ENCODE data around the gene LRRC66. TPM values are rescaled to one million over a fixed set of nuclear protein-coding genes. Genes with fewer than 3 reads are reported as not detected.

The LRRC66 gene
- total and polyA plus RNA-seq, 2 of the 8 experiments (the other 6 are each of a cell fraction or from before 2014, with no cell fraction given), result 0.05 to 0.11 TPM

DNA sequence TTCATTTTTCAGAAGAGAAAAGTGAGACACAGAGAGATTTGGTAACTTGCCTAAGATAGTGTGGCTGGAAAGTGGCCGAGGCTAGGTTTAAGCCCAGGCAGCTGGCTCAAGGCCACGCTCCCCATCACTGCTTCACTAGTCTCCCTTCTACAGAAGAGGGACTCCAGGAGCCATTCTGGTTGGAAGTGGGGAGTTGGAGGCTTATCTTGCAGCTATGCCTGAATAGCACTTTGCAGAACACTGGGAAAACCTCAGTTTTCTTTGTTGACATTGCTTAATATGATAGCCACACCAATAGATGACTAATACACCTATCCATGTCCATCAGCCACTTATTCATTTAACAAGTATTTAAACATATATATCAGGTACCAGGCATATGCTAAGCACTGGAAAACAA, 18.5 kb downstream of the LRRC66 start:
- CTCF ChIA-PET (ENCODE audit: partially characterized antibody), result interaction anchor here (0.9 kb wide), 1 partner anchor 94 kb away, joined by 3 read pairs; no protein-coding TSS in a partner anchor

More for the DNA sequence above, 18.5 kb downstream of the LRRC66 start:
- Histone ChIP-seq H3K36me3 (ENCODE audit: control insufficient read depth in 2 of 4, insufficient read depth in 4 of 4, low read length in 3 of 4) (no peaks in the 10 kb centered on the region), H3K27ac (ENCODE audit: low read depth, low read length) (no peak overlapping the region), H3K4me3 (ENCODE audit: extremely low read depth in 1 of 4, insufficient read depth in 2 of 4, low read depth in 3 of 4, low read length in 4 of 4) (no peak overlapping the region), H4K20me1 (replicated peaks in 1 of 2; ENCODE audit: control insufficient read depth in 1 of 2, insufficient read depth in 2 of 2, low read length in 2 of 2) (no peaks in the 10 kb centered on the region), H3K79me2 (ENCODE audit: control insufficient read depth in 1 of 2, insufficient read depth in 2 of 2, low read length in 2 of 2) (no peaks in the 10 kb centered on the region), H3K14ac (ENCODE audit: insufficient read length) (no peak overlapping the region), H3K9me3 (ENCODE audit: insufficient read depth in 2 of 2, low read depth in 1 of 2, low read length in 1 of 2) (no peaks in the 10 kb centered on the region), H3K4ac (replicated peaks; ENCODE audit: insufficient read length, low read depth, low read length) (no peak overlapping the region), H3K9ac (replicated peaks in 1 of 4; ENCODE audit: extremely low read depth in 1 of 4, low read depth in 3 of 4, low read length in 3 of 4) (no peak overlapping the region), H2BK12ac (ENCODE audit: low read depth, low read length) (no peak overlapping the region; the same call in 1 of the 2 replicates), H4K91ac (replicated peaks; ENCODE audit: insufficient read length, low read length) (no peak overlapping the region), H3K56ac (replicated peaks; ENCODE audit: insufficient read length, low read depth, low read length) (no peak overlapping the region), H3K4me1 (replicated peaks in 1 of 4; ENCODE audit: control insufficient read depth in 3 of 4, insufficient read depth in 4 of 4, low read length in 3 of 4) (no peaks in the 10 kb centered on the region), H2AK5ac (ENCODE audit: low read depth, low read length) (no peak overlapping the region), H3K23ac (ENCODE audit: insufficient read length) (no peak overlapping the region), H4K8ac (ENCODE audit: extremely low read depth, insufficient read depth, low read length) (no peak overlapping the region), H3K23me2 (ENCODE audit: low read depth, low read length) (no peaks in the 10 kb centered on the region), H2BK15ac (ENCODE audit: low read length) (no peak overlapping the region), H3K4me2 (ENCODE audit: insufficient read depth in 1 of 2, low read depth in 2 of 2, low read length in 2 of 2) (no peak overlapping the region), H3K18ac (ENCODE audit: extremely low read depth, low read length) (no peak overlapping the region), H3K79me1 (ENCODE audit: low read depth, low read length) (no peaks in the 10 kb centered on the region), H2BK20ac (ENCODE audit: low read length) (no peak overlapping the region), H2AFZ (ENCODE audit: low read length) (no peak overlapping the region), H2BK5ac (ENCODE audit: low read depth, low read length) (no peak overlapping the region), H4K5ac (ENCODE audit: insufficient read length, low read depth, low read length) (no peak overlapping the region), H3K27me3 (replicated peaks in 1 of 4; ENCODE audit: control insufficient read depth in 3 of 4, extremely low read depth in 1 of 4, insufficient read depth in 3 of 4, low read length in 3 of 4) (no peaks in the 10 kb centered on the region), H2BK120ac (replicated peaks; ENCODE audit: low read depth, low read length) (no peak overlapping the region)
- FAIRE-seq, result no peak
- DNase-seq (ENCODE audit: low read depth in 1 of 2, low spot score in 2 of 2), result no peak
- TF ChIP-seq FOSL1 (IDR thresholded peaks at IDR 0.05; ENCODE audit: insufficient read depth, low read depth, low read length), result no peak
- no peak for TF ChIP-seq NANOG (IDR thresholded peaks at IDR 0.05; ENCODE audit: insufficient read depth, low read depth, low read length, poor library complexity, severe bottlenecking)
- TF ChIP-seq RNF2 (IDR thresholded peaks at IDR 0.05; ENCODE audit: borderline replicate concordance, low read depth, low read length, missing control alignments, poor library complexity, severe bottlenecking), result no peak
- no peak for TF ChIP-seq POLR2A (IDR thresholded peaks at IDR 0.05; ENCODE audit: control extremely low read depth in 1 of 2, low read depth in 2 of 2, low read length in 2 of 2)
- TF ChIP-seq, protein P1, sequence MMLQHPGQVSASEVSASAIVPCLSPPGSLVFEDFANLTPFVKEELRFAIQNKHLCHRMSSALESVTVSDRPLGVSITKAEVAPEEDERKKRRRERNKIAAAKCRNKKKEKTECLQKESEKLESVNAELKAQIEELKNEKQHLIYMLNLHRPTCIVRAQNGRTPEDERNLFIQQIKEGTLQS (IDR thresholded peaks at IDR 0.05; ENCODE audit: insufficient read depth, low read depth, low read length), result no peak
- POLR2A ChIA-PET (ENCODE audit: partially characterized antibody), result no interaction called here
- 95% methylated on average over 2 of the region's 2 CpGs; no CpG with 5 or more reads in 1 of the 2 experiments for WGBS, 2 experiments (ENCODE audit: extremely low coverage in 1 of 2, insufficient coverage in 1 of 2, insufficient read length in 1 of 2, insufficient replicate concordance in 2 of 2, low coverage in 1 of 2, low lambda C conversion rate in 2 of 2, missing lambda C conversion rate in 1 of 2)
